Upper lobe of left lung (tissue), 4 donors: Measurements from ENCODE around the gene COX4I1.

Experiments
- CTCF ChIP-seq, 6 experiments: fragments of 450-650 bp in 4 of 6; fragments of 200-600 bp in 2 of 6; sonication (generic) in 2 of 6; IDR thresholded peaks; one replicate each; pipeline ENCODE4 v1.5.1; 2016 to 2019; ENCODE audit warnings: antibody characterized with exemption in 6 of 6
- POLR2A ChIP-seq, 4 donors: fragments of 450-650 bp; IDR thresholded peaks; one replicate each; pipeline ENCODE4 v1.5.1; 2016 to 2017; ENCODE audit warnings: antibody characterized with exemption in 4 of 4, mild to moderate bottlenecking in 2 of 4

- TF ChIP-seq POLR2A (IDR thresholded peaks at IDR 0.05) = no peak
- no peak for TF ChIP-seq CTCF (IDR thresholded peaks at IDR 0.05)
Observed at GRCh38 chr16:85833219-85833920, 33.9 kb downstream of the COX4I1 start.
